Stimulated activated naive CD4-positive, alpha-beta T cell (primary cell): ENCODE data around the gene PIH1D2.
"Not testable (repeated sequence)": the region's sequence is repeated elsewhere in the genome, so short reads cannot be mapped to it uniquely, and the experiment has no call there.

ENCODE experiments used
- DNase-seq, 6 experiments: peaks; one replicate each; lab custom pipeline; 2025; lab: John Stamatoyannopoulos, UW

Gene PIH1D2

GRCh38 chr11:112051768-112052167, 22.0 kb downstream of the PIH1D2 start:
- no peak for DNase-seq

- DNase-seq: no peak
These were observed 23.1 kb downstream of the PIH1D2 start for GRCh38 chr11:112050721-112051120.

- DNase-seq: no peak
These were observed 24.0 kb downstream of the PIH1D2 start for GRCh38 chr11:112049777-112050176.

GRCh38 chr11:112048256-112048655, 25.6 kb downstream of the PIH1D2 start:
- DNase-seq: not testable (repeated sequence)

- not testable (repeated sequence) for DNase-seq
These were observed 27.2 kb downstream of the PIH1D2 start for GRCh38 chr11:112046647-112047046.

- DNase-seq: no peak
These were observed 28.9 kb downstream of the PIH1D2 start for GRCh38 chr11:112044961-112045360.

GRCh38 chr11:112042961-112043304, 30.9 kb downstream of the PIH1D2 start:
- no peak for DNase-seq

- no peak for DNase-seq
These were observed 31.5 kb downstream of the PIH1D2 start for GRCh38 chr11:112042161-112042960.

- no peak for DNase-seq
These were observed 36.3 kb downstream of the PIH1D2 start for GRCh38 chr11:112037527-112037926.

GRCh38 chr11:112033902-112034301, 39.9 kb downstream of the PIH1D2 start:
- no peak for DNase-seq

- DNase-seq: no peak
These were observed 44.4 kb downstream of the PIH1D2 start for GRCh38 chr11:112029460-112029859.

- not testable (repeated sequence) for DNase-seq
These were observed 46.9 kb downstream of the PIH1D2 start for GRCh38 chr11:112026784-112027410.

GRCh38 chr11:112025707-112026106, 48.1 kb downstream of the PIH1D2 start:
- DNase-seq: peak in 1 of 6 experiments; percentile 42

- DNase-seq: peak; percentile 70 to 86 (median 74)
These were observed 48.8 kb downstream of the PIH1D2 start, which contains the start of gene DLAT for GRCh38 chr11:112024773-112025678. Gene DLAT (plus strand): TSS chr11:112025408. CDS start chr11:112025473, 65 bp downstream.

GRCh38 chr11:112024178-112024772, 49.5 kb downstream of the PIH1D2 start:
- DNase-seq: peak in 2 of 6 experiments; percentile 19 to 40

- no peak for DNase-seq
These were observed 50.7 kb downstream of the PIH1D2 start for GRCh38 chr11:112023104-112023503.

- DNase-seq: no peak
These were observed 54.8 kb downstream of the PIH1D2 start for GRCh38 chr11:112019066-112019465.
